NCI-H2081 treated with DMSO at 0.1 percent for 48 hours (cell line): ENCODE measurements around the gene GTSE1.

ENCODE experiments used
- DNase-seq: peaks from one replicate; lab custom pipeline; 2025; lab: John Stamatoyannopoulos, UW

The GTSE1 gene

DNA sequence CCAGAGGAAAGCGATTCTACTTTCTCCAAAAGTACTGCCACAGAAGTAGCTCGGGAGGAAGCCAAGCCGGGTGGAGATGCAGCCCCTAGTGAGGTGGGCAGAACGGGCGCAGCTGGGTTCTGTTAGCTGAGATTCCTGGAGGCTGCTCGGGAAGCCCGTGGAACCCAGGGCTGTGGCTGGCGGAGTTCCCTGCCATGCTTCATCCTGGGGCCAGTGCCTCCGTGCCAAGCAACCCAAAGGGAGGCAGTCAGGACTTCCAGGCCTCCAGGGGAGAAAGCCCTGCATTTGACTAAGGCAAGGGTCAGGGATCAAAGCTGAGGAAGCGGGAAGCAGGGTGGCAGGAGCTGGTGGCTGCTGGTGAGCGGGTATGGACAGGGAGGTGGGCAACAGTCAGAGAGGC lies 32.1 kb downstream of the GTSE1 start:
- DNase-seq: no peak

DNA sequence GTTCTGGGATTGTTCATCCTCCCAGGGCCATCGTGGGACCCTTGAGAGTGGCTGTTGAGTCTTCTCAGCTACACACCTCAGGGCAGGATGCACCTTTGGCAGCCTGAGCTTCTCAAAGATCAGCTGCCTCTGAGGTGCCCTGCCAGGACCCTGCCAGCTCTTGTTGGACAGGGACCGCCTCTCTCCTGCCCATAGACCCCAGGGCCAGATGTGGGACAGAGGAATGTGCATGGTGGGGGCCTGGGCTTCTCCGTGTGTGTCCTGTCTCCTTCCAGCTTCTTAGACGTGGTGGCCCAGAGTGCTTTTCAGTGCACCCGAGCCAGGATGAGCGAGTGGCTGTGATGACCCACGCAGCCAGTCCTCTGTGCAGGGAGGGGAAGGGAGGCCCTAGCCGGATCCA lies 32.9 kb downstream of the GTSE1 start:
- no peak for DNase-seq

DNA sequence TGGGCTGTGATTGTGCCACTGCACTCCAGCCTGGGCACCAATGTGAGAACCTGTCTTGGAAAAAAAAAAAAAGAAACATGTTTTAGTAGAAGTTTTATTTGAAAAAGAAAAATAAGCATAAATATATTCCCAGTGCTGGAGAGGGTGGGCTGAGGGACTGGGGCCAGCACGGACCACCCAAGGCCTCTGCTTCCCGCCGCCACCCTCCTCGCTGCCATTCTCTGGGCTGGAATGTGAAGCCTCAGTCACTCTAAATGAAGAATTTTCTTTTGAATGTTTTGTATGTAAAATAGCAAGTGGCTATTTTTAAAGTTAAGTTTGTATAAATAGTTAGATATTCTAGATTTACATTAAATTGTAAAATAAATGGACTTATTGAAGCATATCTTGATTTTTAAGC lies 33.8 kb downstream of the GTSE1 start:
- DNase-seq: no peak

DNA sequence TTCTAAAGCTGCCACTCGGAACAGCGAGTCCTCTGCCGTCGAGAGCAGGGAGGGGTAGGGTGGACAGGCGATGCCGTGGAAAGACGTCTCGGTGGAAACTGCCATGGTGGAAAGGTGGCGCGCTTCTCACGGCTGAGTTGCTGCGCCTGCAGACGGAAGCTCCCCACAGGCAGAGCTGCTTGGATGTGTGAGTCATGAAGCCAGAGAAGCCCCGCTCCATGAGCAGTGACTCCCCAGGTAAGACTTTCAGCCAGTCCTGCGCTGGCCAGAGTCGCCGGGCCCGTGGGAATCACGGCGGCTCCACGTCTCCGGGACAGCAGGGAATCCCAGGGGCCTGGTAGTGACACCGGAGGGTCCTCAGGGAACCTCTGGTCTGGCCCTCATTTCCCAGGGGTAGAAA lies 34.8 kb downstream of the GTSE1 start:
- no peak for DNase-seq

DNA sequence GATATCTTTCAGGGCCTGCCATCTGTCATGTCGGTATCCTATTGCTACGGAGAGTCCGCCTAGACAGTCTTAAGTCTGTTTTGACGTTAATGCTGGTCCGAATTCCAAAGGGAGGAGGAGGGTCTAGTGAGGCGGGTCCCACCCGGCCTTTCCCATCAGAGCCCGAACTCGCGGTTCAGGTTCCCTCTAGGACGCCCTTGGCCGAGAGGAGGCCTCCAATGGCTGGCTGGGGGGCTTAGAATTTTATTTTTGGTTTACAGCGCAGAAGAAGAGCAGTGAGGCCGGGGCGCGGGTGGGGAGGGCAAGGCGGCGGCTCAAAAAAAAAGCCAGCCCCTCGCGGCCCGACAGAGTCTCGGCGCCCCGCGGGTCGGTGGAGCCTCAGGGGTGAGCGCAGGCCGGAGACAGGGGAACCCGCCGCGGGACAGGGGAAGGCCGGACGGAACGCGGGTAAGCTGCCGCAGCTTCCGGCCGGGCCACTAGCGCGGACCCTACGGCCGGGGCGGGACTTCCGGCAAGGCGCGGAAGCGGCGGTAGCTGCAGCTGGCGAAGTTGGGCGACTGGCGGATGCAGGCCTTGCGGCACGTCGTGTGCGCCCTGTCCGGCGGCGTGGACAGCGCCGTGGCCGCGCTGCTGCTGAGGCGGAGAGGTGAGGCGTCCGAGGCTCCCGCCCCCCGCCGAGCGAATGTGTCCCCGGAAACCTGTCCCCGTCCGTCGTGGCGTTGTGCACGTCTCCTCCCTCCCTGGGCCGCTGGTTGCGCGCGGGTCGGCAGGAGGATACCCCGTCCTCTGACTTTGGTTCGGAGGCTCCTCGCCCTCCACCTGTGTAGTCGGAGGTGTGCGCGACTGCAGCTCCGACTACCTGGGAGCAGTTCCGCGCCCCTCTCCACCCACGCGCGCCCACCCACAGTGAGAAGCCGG lies 38.8 kb downstream of the GTSE1 start, which contains the start of gene TRMU:
Gene TRMU (plus strand): TSS at position 514 of the 918 bp plus-strand sequence. CDS start 51 bp downstream, at position 565.
- DNase-seq: no peak

DNA sequence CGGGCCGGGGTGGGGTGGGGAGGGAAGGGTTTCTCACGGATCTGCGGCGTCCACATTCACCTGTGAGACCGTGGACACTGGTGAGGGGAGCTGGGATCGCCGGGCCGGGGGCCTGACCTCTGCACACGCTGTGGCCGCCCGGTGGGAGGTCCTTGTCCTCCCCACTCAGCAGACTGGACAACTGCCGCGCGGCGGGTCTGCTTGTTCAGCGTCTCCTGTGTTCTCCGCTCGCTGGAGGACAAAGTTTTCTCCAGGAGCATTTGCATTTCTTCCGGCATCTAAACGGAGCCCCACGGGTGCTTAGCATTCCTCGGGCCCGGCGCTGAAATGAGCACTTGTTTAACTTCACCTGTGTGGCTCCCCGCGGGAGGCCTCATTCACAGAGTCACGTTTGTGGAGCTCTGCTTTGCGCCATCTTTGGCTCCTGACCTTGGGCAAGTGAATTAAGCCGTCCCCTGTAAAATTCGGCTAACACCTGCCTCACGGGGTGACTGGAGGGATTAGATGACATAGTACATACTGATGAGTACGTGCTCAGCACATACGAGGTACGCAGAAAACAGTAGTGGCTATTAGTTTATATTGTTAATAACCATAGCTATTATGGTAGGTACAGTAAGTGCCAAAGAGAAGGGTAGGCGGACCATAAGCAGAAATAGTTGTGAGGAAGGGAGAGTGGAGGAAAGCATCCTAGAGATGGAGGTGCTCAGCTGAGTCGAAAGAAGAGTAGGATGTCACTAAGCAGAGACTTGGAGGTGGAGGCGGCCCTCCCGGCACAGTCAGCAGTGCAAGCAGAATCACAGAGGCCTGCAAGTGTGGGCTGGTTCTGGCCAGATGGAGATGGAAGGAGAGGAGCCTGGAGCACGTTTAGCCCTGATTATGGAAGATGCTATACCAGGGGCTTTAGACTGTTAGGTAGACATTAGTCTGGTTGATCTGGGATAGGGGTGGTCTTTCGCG lies 39.7 kb downstream of the GTSE1 start:
- no peak for DNase-seq

DNA sequence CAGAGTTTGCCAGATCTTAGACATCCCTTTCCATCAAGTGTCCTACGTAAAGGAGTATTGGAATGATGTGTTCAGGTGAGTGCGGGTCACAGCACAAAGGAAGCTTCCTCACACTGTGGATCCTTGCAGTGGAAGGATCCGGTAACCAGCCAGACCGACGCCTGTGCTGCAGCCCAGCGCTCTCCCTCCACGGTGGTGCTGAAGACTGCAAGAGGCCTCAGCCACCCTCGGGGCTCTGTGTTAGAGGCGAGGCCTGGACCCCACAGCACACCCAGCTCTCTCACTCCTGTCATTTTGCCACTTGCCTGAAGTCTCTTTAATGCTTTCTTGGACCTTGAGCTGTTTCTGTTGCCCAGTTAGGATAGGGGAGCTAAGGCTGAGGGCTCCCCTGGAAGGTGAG lies 41.2 kb downstream of the GTSE1 start:
- DNase-seq: no peak

DNA sequence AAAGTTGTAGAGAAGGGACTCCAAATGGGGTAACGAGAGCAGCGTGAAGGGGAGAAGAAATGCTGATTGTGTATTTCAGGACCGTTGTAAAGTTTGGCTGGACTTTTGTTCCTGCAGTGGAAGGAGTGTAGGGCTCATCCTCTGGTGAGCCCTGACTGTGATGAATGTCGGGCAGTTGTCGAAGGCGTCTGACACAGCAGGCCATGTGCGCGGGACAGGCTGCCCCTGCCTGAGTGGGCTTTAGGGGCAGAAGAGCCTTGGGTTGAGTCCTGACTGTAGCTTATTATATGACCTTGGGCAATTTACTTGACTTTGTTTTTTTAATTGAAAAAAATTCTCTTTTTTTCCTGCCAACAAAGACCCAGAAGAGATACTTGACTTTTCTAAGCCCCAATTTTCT lies 42.0 kb downstream of the GTSE1 start:
- DNase-seq: no peak

DNA sequence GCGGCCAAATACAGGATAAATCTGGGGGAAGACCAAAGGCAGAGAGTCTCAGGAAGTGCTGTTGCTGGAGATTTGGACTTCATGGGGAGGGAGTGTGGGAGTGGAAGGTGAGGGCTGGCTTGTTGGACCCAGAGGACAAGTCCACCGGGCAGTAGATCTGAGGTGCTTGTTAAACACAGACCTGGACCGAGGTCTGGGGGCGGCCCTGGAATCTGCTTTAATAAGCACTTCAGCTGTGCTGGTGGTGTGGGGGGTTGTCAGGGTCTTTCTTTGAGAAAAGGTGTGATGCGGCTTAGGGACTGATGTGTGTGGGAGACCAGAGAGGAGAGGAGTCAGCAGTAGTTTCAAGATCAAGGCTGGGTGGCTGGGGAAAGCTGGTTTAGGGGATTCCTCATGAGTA lies 43.3 kb downstream of the GTSE1 start:
- no peak for DNase-seq

DNA sequence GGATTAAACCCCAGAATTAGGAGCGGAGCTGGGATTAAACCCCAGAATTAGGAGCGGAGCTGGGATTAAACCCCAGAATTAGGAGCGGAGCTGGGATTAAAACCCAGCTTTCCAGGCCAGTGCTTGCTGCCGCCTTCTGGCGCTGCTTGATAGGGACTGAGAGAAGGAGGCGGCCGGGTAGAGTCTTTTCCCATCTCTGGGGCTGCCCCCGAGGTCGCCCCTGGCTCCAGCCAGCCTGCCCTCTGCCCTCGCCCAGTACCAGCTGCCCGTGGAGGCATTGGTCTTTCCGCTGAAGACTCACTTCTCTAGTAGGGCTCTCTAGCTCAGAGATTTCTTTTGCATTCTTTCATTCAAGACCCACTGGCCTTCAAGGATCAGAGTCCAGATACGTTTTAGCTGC lies 44.0 kb downstream of the GTSE1 start:
- DNase-seq: no peak

DNA sequence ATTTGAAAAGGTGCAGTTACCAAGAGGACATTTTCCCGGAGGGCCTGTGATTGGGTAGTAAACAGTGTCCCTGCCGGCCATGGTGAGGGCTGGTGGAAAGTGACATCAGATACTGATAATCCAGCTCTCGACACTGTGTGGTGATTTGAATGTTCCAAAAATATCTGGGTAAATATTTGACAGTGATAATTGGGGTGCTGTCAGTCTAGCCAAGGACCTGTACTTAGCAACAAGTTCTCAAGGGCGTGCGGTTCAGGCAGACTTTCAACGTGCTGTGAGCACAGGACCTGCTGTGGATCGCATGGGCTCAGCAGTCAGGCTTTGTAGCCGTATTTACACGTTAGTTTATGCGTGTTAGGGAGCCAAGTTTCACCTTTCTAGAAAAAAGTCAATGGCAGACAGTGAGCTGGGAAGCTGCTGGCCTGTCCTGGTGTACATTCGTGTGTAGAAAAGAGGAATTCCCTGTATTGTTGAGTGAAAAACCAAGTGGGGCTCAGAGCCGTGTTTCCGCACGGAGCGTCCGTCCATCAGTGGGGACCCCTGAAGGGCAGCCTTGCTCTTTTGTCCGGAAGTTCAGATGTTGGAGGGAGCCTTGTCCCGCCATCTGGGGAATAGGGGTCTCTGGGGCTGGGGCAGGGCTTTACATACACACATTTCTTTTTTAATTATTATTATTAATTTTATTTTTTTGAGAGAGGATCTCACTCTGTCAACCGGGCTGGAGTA lies 50.2 kb downstream of the GTSE1 start:
- no peak for DNase-seq

DNA sequence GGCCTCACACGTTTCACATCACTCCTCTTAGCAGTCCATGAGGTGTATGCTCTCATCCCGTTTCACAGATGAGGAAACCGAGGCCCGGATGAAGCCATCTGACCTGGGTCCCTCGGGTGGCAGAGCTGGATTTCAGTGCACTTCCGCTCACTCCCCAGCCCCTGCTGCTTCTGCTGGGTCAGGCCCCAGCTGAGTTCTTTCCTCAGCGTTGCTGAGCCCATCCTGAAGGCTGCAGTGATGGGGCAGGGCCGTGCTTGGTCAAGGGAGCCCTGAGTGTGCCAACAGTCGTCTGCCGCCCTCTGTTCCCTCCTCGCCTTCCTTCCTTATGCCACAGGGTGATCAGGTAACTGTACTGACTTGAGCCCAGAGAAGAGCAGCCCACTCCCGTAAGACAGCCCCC lies 51.0 kb downstream of the GTSE1 start:
- no peak for DNase-seq

DNA sequence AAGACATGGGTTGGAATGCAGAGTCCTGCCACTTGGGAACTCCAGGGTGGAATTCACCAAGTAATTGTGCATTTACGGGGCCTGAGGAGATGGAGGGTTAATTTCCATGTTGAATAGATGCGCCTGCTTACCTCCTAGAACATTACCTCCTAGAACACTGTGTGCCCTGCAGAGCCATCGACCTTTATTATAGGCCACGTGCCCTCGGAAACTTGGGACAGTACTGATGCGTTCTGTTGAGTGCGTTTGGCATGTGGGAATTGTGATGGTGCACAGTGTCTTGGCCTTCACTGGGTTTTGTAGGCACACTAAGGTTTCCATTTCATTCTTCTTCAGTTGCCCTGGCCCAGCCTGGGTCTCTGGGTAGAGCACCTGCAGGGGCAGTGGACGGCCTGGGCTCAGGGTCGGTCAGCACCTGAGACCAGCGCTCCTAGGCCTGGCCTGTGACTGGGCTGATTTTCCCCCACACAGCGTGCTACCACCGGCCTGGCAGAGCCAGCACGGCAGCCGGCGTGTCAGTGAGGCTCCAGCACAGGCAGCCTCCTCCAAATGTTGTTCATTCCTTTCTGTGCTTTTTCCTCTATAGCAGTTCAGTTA lies 51.5 kb downstream of the GTSE1 start:
- DNase-seq: no peak

DNA sequence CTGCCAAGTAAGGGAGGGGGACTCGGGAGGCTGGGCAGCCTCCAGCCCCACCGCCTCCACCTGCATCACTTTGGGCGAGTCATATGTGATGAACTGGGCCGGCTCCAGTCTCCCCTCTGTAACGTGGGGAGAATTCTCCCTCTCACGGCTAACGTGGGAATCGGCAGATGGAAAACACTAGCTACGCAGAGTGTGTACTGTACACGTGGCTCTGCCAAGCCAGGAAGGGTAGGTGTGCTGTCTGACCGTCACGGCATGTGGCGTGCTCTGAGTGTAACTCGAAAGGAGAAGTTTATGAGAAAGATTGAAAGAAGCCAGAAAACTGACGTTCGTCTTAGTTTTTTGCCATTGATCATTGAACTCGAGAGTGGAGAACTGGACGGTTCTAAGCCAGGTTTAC lies 52.6 kb downstream of the GTSE1 start:
- DNase-seq: no peak

DNA sequence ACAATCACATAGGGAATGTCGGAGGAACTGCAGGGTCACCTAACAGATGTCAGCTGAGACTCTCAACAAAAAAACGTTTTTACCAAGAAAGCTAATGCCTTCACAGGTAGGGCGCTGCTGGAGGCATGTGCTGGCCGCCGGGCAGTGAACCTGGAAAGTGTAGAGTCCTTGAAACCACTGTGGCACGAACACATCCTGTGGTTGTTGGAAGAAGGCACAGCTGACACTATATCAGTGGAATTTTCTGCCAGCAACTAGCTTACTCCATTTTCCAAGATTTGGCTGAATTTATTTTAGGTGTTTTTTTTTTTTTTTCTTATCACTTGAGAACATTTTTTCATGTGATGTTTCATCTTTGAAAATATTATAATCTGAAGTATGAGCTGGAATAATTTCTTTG lies 53.0 kb downstream of the GTSE1 start:
- DNase-seq: no peak

DNA sequence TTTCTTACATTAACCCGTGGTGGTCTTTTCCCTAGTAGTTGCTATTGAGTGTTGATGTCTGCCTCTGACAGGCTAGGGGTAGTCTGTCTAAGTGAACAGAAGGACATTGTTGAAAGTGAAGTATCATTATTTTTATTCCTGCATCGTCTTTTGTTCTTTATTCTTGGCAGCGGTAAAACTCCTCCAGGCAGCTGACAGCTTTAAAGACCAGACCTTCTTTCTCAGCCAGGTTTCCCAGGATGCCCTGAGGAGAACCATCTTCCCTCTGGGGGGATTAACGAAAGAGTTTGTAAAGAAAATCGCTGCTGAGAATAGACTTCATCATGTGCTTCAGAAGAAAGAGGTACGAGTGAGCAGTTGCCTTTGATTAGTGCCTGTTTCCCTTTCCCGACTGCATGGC lies 53.5 kb downstream of the GTSE1 start:
- DNase-seq: no peak

DNA sequence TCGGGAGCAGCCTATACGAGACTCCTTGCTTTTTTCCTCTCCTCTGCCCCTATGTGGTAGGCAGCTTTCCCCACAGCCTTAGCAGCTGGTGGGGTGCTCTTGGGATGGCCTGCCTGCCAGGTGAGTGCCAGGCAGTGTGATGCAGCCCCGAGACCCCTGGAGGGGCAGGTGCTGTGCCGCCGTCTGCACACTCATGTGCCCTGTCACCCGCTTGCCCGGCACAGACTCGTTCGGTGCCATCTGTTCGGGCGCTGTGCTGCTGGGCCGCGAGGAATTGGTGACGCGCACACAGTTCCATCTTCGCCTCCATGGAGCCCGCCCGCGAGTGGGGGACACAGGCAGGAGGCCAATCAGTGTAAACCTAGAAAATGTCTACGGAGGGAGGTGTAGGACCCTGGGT lies 54.0 kb downstream of the GTSE1 start:
- no peak for DNase-seq

DNA sequence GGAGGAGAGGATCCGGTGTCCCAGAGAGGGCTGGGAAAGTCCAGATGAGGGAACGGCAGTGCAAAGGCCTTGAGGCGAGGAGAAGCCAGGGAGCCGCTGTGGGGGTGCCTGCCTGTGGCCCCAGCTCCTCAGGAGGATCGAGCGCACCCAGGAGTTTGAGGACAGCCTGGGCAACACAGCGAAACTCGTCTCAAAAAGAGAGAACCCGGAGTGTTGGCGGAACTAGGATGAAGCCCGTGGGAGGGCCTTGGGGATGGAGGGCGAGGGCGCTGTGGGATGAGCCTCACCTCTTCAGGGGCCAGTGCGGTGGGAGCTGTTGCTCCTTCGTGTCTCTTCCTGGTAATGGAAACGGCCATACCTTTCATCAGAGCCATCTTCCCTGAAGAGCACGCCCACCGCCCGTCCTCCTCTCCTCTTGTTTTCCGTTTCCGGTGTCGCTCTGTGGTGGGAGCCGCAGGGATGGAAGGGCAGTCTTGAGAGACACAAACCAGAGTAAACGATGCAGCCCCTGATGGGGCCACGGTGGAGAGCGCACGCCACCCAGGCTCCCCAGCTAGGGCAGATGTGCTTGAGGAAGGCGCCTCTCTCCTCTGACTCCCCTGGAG lies 54.6 kb downstream of the GTSE1 start:
- no peak for DNase-seq

DNA sequence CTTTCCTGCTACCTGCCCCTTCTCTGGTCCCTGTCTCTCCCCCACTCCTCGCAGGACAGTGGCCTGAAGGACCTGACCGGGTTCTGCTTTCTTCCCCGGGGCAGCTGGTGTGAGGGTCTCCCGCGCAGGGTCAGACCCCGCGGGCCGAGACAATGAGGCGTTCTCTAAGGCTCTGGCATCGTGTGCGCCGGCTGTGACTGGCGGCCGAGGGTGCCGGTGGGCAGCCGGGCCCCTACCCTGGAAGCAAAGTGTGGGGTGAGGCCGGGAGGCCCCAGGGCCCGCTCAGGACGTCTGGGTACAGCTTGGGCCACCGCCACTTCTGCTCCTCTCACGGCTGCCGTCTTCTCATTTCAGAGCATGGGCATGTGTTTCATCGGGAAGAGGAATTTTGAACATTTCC lies 55.1 kb downstream of the GTSE1 start:
- DNase-seq: no peak

DNA sequence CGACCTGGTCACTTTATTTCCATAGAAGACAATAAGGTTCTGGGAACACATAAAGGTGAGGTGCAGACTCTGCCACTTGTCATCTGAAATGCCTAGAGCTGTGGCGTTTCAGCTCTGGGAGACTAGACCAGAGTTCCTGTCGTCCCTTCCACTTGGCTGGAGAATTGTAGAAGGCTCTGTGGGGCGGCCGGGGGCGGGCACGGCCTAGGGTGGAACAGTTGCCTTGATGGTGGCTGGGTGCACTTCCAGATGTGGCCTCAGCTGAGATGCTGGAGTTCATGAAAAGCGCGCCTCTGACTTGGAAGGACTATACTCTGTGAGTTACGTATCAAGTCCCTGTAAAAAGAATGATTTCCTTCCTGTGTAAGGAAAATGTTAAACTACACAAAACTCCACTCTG lies 55.6 kb downstream of the GTSE1 start:
- DNase-seq: no peak

DNA sequence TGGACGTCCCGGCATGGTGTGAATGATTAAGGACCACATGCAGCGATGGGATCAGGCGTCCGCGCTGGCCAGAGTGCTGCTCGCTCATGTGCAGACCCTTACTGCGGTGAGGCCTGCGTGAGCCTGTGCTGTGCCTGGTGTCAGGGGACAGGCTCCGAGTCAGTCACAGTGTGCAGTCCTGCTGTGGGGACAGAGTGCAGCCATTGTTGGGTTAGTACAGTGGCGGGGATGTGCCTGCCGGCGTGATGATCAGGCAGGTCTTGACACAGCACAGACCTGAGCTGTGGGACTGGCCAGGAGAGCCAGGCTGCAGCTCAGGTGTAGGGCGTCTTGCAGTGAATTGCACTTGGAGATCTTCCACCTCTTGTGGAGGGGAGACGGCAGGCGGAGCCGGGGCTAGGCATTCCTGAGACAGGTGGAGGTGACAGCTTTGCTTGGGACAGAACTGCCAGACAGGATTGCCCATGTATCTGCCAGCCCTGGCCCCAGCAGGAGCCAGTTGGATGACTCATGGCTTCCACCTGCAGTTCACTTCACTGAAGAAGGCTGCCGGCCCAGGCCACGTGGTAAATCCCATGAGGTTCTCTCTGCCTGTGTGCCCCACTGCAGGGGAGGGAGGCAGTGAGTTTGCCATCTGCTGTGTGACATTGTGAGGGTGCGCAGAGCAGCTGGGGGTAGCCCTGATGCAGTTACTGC lies 56.2 kb downstream of the GTSE1 start:
- DNase-seq: no peak
